ENCODE data around the gene VPS39.
"Not testable (repeated sequence)": the region's sequence is repeated elsewhere in the genome, so short reads cannot be mapped to it uniquely, and the experiment has no call there.

Gene VPS39

DNA sequence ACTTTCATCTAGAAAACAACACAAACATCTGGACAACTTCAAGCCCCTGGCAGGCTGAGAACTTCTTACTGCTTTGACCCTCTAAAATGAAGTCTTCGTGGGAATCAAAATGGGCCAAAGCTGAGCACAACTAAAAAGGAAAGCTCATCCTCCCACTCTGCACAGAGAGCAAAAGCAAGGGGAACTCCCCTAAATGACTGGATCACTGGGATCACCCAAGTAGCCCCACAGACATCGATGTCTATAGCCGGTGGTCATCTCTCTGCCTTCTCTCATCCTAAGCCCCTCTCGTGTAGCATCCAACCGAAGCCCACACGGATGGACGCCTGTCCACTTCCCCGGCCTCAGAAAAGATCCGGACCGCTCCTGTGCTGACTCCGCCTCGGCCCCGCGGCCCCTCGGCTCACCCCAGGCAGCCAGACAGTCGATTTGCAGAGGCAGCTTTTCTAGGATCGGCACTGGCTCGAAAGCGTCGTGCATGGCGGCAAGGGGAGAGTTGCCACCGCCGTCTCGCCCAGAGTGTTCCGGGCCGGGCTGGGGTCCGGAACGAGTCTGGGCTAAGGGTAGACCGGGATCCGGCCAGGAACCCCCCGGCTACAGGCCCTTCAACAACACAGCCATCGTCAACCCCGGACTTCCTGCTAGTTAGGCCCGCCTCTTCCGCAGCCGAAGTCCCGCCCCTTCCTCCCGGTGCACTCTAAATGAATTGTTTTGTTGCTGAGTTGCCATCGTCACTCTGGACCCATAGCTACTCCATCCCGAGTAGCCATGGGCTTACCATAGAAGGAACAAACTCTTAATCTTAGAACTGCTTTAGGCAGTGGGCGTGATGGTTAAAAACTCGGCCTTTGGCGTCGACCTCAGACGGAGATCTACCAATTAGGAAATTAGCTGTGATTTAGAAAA lies at the start of gene VPS39:
VPS39 (minus strand) TSS at position 631 of the 906 bp plus-strand sequence; CDS start at position 480, 151 bp downstream.
- peak; percentile 79 for DNase-seq

- no peak for DNase-seq
These were observed 45.2 kb upstream of the VPS39 start for GRCh38 chr15:42253300-42253699.

- DNase-seq: no peak
These were observed 32.7 kb upstream of the VPS39 start for GRCh38 chr15:42240823-42241222.

- DNase-seq: no peak
These were observed 31.6 kb upstream of the VPS39 start for GRCh38 chr15:42239528-42240182.

- no peak for DNase-seq
These were observed 25.0 kb upstream of the VPS39 start for GRCh38 chr15:42233107-42233506.

- no peak for DNase-seq
These were observed 24.5 kb upstream of the VPS39 start for GRCh38 chr15:42232606-42233005.

DNA sequence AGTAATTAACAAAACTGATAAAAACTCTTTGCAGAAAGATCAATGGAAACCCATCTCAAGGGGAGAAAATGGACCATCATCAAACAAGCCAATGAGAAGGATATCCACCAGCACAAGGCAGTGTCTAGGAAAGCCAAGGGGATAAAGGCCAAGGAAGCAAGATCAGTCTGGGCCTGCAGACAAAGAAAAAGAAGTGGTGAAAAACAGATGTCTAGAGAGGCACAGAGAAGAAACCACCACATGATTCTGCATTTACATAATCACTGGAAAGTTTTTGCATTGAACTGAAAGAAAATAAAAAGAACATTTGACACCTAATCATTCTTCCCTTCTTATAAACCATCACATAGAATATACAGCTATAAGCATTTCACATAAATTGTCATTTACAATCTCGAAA lies 23.0 kb upstream of the VPS39 start:
- DNase-seq: no peak

DNA sequence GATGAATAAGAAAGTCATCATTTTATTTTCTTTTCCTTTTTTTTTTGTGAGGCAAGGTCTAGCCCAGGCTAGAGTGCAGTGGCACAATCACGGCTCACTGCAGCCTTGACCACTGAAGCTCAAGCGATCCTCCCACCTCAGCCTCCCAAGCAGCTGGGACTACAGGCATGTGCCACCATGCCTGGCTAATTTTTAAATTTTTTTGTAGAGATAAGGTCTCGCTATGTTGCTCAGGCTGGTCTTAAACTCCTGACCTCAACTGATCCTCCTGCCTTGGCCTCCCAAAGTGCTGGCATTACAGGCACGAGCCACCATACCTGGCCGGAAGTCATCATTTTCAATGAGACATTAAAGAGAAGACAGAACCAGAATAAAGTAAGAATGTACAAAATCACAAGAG lies 20.9 kb upstream of the VPS39 start:
- not testable (repeated sequence) for DNase-seq

GRCh38 chr15:42228036-42228435 lies 19.9 kb upstream of the VPS39 start:
- DNase-seq: no peak

- DNase-seq: no peak
These were observed 18.5 kb upstream of the VPS39 start for GRCh38 chr15:42226648-42227047.

DNA sequence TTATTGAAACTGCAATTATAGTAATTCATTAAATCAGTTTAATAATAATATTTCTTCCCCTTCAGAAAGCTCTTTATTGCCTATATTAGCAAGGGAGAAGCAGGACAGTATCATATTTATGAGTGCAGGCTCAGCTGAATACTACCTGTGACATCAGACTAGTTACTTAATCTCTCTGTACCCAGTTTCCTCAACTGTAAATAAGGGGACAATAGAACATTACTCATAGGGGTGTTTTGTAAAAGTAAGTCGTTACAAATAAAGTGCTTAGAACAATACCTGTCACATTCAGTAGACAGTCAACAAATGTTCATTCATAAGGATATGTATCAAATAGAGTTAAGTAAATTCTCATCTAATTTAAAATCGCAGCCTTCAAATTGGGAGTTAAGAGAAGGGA lies 12.1 kb upstream of the VPS39 start:
- DNase-seq: no peak

DNA sequence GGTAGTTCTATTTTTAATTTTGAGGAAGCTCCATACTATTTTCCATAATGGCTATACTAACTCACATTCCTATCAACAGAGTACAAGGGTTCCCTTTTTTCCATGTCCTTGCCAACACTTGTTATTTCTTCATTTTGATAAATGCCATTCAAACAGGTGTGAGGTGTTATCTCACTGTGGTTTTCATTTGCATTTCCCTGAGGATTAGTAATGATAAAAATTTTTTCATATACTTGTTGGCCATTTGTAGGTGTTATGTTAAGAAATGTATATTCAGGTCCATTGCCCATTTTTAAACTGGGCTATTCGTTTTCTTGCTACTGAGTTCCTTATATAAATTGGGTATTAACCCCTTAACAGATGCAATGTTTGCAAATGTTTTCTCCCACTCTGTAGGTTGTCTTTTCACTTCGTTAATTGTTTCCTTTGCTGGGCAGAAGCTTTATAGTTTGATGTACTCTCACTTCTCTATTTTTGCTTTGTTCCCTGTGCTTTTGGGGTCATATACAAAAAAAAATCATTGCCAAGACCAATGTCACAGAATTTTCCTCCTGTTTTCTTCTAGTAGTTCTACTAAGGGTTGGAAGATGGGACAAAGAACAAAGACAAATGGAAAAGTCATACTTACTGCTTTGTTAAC lies 11.0 kb upstream of the VPS39 start:
- DNase-seq: no peak

- DNase-seq: no peak
These were observed 9.5 kb upstream of the VPS39 start for GRCh38 chr15:42217568-42217967.

GRCh38 chr15:42215913-42216829 lies 8.1 kb upstream of the VPS39 start:
- peak; percentile 1 for DNase-seq

GRCh38 chr15:42214600-42214999 lies 6.5 kb upstream of the VPS39 start:
- no peak for DNase-seq

DNA sequence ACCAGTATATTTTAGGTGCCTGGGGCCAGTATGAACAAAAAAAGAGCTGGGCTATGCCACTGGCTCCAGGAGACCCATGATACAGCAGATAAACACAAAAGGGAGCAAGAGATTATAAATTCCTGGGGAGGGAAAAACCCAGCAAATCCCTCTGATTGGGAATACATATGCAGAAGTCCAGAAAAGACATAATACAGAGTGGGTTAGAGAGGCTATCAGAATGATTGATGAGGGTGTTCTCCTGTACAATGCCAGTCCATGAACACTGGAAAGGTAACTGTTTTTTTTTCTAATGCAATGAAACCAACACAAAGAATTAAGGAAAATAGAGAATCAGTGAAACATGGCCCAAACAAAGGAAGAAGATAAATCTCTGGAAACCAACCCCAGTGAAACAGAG lies 5.4 kb upstream of the VPS39 start:
- no peak for DNase-seq

GRCh38 chr15:42210696-42211095 lies 2.6 kb upstream of the VPS39 start:
- no peak for DNase-seq

GRCh38 chr15:42206406-42206805 lies 1.7 kb downstream of the VPS39 start:
- no peak for DNase-seq

GRCh38 chr15:42203891-42204290 lies 4.2 kb downstream of the VPS39 start:
- no peak for DNase-seq

DNA sequence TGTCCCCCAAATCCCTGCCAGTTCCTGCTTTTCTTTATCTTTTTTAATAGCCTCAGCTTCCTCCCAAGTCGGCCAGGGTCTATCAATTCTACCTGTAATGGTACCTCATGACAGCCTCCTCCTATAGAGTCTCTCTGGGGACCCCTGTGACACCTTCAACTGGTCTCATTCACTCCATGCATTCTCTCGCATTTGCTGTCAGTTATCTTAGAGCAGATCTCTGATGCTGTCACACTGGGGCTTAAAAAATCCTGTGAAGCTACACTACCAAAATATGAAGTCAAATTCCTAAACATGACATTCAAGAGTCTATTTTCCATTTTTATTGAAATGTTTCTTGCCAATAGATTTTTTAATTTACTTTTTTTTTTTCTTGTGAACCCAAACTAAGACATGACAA lies 5.5 kb downstream of the VPS39 start:
- DNase-seq: no peak

DNA sequence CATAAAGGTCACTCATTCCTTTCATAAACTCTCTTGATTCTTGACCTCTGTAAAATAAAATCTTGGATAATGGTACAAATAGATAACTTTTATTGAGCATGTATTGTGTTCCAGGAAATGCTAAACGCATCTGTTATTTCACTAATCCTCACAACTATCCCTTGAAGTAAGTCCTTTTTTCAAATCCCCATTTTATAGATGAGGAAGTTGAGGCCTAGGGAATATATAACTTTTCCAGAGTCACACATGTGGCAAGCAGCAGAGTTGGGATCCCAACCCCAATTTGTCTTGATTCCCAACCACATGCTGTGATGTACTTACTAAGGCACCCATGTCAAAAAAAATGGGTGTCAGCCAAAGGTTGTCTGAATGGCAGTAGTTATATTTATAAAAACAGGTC lies 6.3 kb downstream of the VPS39 start:
- DNase-seq: no peak

- DNase-seq: no peak
These were observed 9.0 kb downstream of the VPS39 start for GRCh38 chr15:42199126-42199525.

DNA sequence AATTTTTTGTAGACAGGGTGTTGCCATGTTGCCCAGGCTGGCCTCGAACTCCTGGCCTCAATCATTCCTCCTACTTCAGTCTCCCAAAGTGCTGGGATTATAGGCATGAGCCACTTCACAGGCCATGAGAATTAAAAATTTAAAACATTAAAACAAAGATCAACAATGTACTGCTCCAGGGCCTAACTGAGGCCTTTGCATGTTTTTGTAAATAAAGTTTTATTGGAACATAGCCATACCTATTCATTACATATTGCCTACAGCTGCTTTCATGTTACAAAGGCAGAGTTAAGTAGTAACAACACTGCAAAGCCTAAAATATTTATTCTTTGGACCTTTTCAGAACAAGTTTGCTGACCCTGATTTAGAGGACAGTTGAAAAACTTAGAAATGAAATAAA lies 9.6 kb downstream of the VPS39 start:
- DNase-seq: no peak

Measured in NCI-H69 (cell line).